Upper lobe of right lung (tissue), 1 donor: ENCODE data around the gene TMEM94. TPM values are rescaled to one million over a fixed set of nuclear protein-coding genes. Genes with fewer than 3 reads are reported as not detected.

Experiments
- ATAC-seq: fragments of 200-7000 bp; cut with Tn5 transposase; one replicate; pipeline ENCODE4 v1.9.1; 2020; ENCODE audit warnings: mild to moderate bottlenecking, moderate library complexity
- DNase-seq: peaks from one replicate; pipeline ENCODE4 v3.0.0-alpha.2; 2020
- H3K27ac ChIP-seq: fragments of 200-600 bp; one replicate; pipeline ENCODE4 v1.8.0; 2022
- H3K27me3 ChIP-seq: fragments of 200-600 bp; one replicate; pipeline ENCODE4 v1.8.0; 2022; ENCODE audit warnings: mild to moderate bottlenecking
- H3K36me3 ChIP-seq: fragments of 200-600 bp; one replicate; pipeline ENCODE4 v1.8.0; 2022
- H3K4me1 ChIP-seq: fragments of 200-600 bp; one replicate; pipeline ENCODE4 v1.8.0; 2022
- H3K4me3 ChIP-seq: fragments of 200-600 bp; one replicate; pipeline ENCODE4 v1.8.0; 2022; ENCODE audit warnings: mild to moderate bottlenecking
- H3K9me3 ChIP-seq: fragments of 200-600 bp; one replicate; pipeline ENCODE4 v1.8.0; 2022
- CTCF ChIP-seq: fragments of 200-600 bp; IDR thresholded peaks from one replicate; pipeline ENCODE4 v1.8.0; 2022; ENCODE audit warnings: antibody characterized with exemption
- intact Hi-C: fragments of 100-400 bp; cut with DNase I; formaldehyde crosslinking; loops from one replicate; pipeline ENCODE4 v1.11.0; 2022
- total RNA-seq: library from RNA; stranded (reverse); fragmentation: NEBNext Ultra II Directional; extraction: Animal tissue kit (Norgen Biotek cat#: 25700); gene quantifications from one replicate; pipeline ENCODE4 v1.2.1, GENCODE V29; 2021
- donor health status: DM: no; HTN: yes; CAD: no; lungs with severe emphysema.

Gene TMEM94
- total RNA-seq, 1 donor from 2014 or later = 79.1 TPM

- intact Hi-C loops = no loop called here
Measured at GRCh38 chr17:75463603-75464002, 7.2 kb downstream of the TMEM94 start.

GRCh38 chr17:75465039-75465438 is 8.6 kb downstream of the TMEM94 start:
- Histone ChIP-seq H3K4me3 (no peak overlapping the region), H3K4me1 (peaks cover 10% of the 10 kb centered on the region), H3K27me3 (no peaks in the 10 kb centered on the region), H3K36me3 (no peaks in the 10 kb centered on the region), H3K27ac (no peak overlapping the region), H3K9me3 (no peaks in the 10 kb centered on the region)
- no peak for TF ChIP-seq CTCF
- intact Hi-C loops = no loop called here
- DNase-seq (no peak), ATAC-seq (no peak)

More at GRCh38 chr17:75463603-75464002, 7.2 kb downstream of the TMEM94 start:
- Histone ChIP-seq H3K4me3 (no peak overlapping the region), H3K27me3 (no peaks in the 10 kb centered on the region), H3K9me3 (no peaks in the 10 kb centered on the region), H3K27ac (no peak overlapping the region), H3K36me3 (no peaks in the 10 kb centered on the region), H3K4me1 (peaks cover 15% of the 10 kb centered on the region)
- DNase-seq = no peak
- no peak for ATAC-seq
- no peak for TF ChIP-seq CTCF

GRCh38 chr17:75468291-75468754 is 11.9 kb downstream of the TMEM94 start:
- no peaks in the 10 kb centered on the region for H3K9me3 ChIP-seq
- H3K27ac ChIP-seq = no peak overlapping the region
- DNase-seq (no peak), ATAC-seq (peak; percentile 53)
- no peak overlapping the region for H3K4me3 ChIP-seq
- no peak for TF ChIP-seq CTCF
- no peaks in the 10 kb centered on the region for H3K27me3 ChIP-seq
- intact Hi-C loops = no loop called here
- peaks cover 8% of the 10 kb centered on the region for H3K4me1 ChIP-seq
- H3K36me3 ChIP-seq = peaks cover 17% of the 10 kb centered on the region

GRCh38 chr17:75468779-75469373 is 12.4 kb downstream of the TMEM94 start:
- Histone ChIP-seq H3K9me3 (no peaks in the 10 kb centered on the region), H3K36me3 (peaks cover 17% of the 10 kb centered on the region), H3K4me1 (peaks cover 8% of the 10 kb centered on the region), H3K27me3 (no peaks in the 10 kb centered on the region), H3K27ac (no peak overlapping the region), H3K4me3 (no peak overlapping the region)
- no peak for TF ChIP-seq CTCF
- intact Hi-C loops = no loop called here
- ATAC-seq = peak; percentile 51
- no peak for DNase-seq

GRCh38 chr17:75471207-75471606 is 14.8 kb downstream of the TMEM94 start:
- no peak for DNase-seq
- peaks cover 20% of the 10 kb centered on the region for H3K4me1 ChIP-seq
- H3K9me3 ChIP-seq = no peaks in the 10 kb centered on the region
- no peak for TF ChIP-seq CTCF
- no peaks in the 10 kb centered on the region for H3K27me3 ChIP-seq
- intact Hi-C loops = no loop called here
- no peak overlapping the region for H3K4me3 ChIP-seq
- H3K36me3 ChIP-seq = peaks cover 23% of the 10 kb centered on the region
- ATAC-seq = no peak
- H3K27ac ChIP-seq = no peak overlapping the region

- Histone ChIP-seq H3K4me3 (no peak overlapping the region), H3K9me3 (no peaks in the 10 kb centered on the region), H3K27ac (no peak overlapping the region), H3K4me1 (peaks cover 29% of the 10 kb centered on the region), H3K27me3 (no peaks in the 10 kb centered on the region), H3K36me3 (peaks cover 23% of the 10 kb centered on the region)
- DNase-seq (no peak), ATAC-seq (peak; percentile 18)
- no peak for TF ChIP-seq CTCF
- intact Hi-C loops = no loop called here
Measured at GRCh38 chr17:75472119-75472518, 15.7 kb downstream of the TMEM94 start.
